Trophoblast cell (in vitro differentiated cells and primary cell): ENCODE measurements around the gene ELN.
A peak's percentile ranks its signal among the peaks of the same experiment; 100 is the strongest.

Experiments used
- DNase-seq, 2 donors: peaks; one replicate each; pipeline ENCODE4 v3.0.0-alpha.2; 2016
- H2AFZ ChIP-seq: 2 replicates; pipeline ENCODE4 v1.6.1; 2013; ENCODE audit warnings: low read length, moderate library complexity, mild to moderate bottlenecking; ENCODE audit not compliant: insufficient read depth, poor library complexity
- H2AK5ac ChIP-seq: 2 replicates; pipeline ENCODE4 v1.6.1; 2013; ENCODE audit warnings: mild to moderate bottlenecking, low read length
- H2BK120ac ChIP-seq: 2 replicates; pipeline ENCODE4 v1.6.1; 2013; ENCODE audit warnings: low read length, mild to moderate bottlenecking, moderate library complexity; ENCODE audit not compliant: insufficient read depth, poor library complexity
- H2BK12ac ChIP-seq: 2 replicates; pipeline ENCODE4 v1.6.1; 2013; ENCODE audit warnings: mild to moderate bottlenecking, low read length, moderate library complexity
- H2BK5ac ChIP-seq: 2 replicates; pipeline ENCODE4 v1.6.1; 2013; ENCODE audit warnings: low read length, low read depth, moderate library complexity, mild to moderate bottlenecking; ENCODE audit not compliant: poor library complexity
- H3K14ac ChIP-seq: 2 replicates; pipeline ENCODE4 v1.6.1; 2013; ENCODE audit warnings: mild to moderate bottlenecking, low read length
- H3K18ac ChIP-seq: 2 replicates; pipeline ENCODE4 v1.6.1; 2013; ENCODE audit warnings: mild to moderate bottlenecking, low read length
- H3K23ac ChIP-seq: 2 replicates; pipeline ENCODE4 v1.6.1; 2013; ENCODE audit warnings: low read length
- H3K27ac ChIP-seq: 2 replicates; pipeline ENCODE4 v1.5.1; 2013; ENCODE audit warnings: low read depth, mild to moderate bottlenecking, inconsistent platforms, low read length, moderate library complexity
- H3K27me3 ChIP-seq: 2 replicates; pipeline ENCODE4 v1.6.1; 2013; ENCODE audit warnings: inconsistent platforms, mild to moderate bottlenecking, low read length, moderate library complexity; ENCODE audit not compliant: insufficient read depth
- H3K36me3 ChIP-seq, 2 experiments: 1 replicate in 1 of 2; 2 replicates in 1 of 2; pipeline ENCODE4 v1.6.1; 2013; ENCODE audit warnings: low read length in 2 of 2, mild to moderate bottlenecking in 2 of 2, moderate library complexity in 1 of 2; ENCODE audit not compliant: insufficient read depth in 2 of 2, control insufficient read depth in 1 of 2
- H3K4ac ChIP-seq: 2 replicates; pipeline ENCODE4 v1.6.1; 2013; ENCODE audit warnings: low read depth, mild to moderate bottlenecking, low read length, moderate library complexity
- H3K4me1 ChIP-seq, 2 experiments: 1 replicate in 1 of 2; 2 replicates in 1 of 2; pipeline ENCODE4 v1.6.1; 2013; ENCODE audit warnings: low read length in 2 of 2, mild to moderate bottlenecking in 2 of 2, moderate library complexity in 1 of 2; ENCODE audit not compliant: insufficient read depth in 2 of 2, control insufficient read depth in 1 of 2
- H3K4me2 ChIP-seq: 2 replicates; pipeline ENCODE4 v1.6.1; 2013; ENCODE audit warnings: inconsistent platforms, mild to moderate bottlenecking, low read length, moderate library complexity
- H3K4me3 ChIP-seq: 2 replicates; pipeline ENCODE4 v1.5.1; 2013; ENCODE audit warnings: mild to moderate bottlenecking, low read depth, low read length, inconsistent platforms
- H3K79me1 ChIP-seq: one replicate; pipeline ENCODE4 v1.6.1; 2013; ENCODE audit warnings: low read length
- H3K79me2 ChIP-seq: 2 replicates; pipeline ENCODE4 v1.6.1; 2013; ENCODE audit warnings: low read length, mild to moderate bottlenecking; ENCODE audit not compliant: control insufficient read depth, insufficient read depth, poor library complexity
- H3K9ac ChIP-seq: 2 replicates; pipeline ENCODE4 v1.6.1; 2013; ENCODE audit warnings: mild to moderate bottlenecking, low read length
- H3K9me3 ChIP-seq: 2 replicates; pipeline ENCODE4 v1.6.1; 2013; ENCODE audit warnings: low read depth, mild to moderate bottlenecking, control low read depth, inconsistent platforms, low read length; ENCODE audit not compliant: insufficient read depth
- H4K12ac ChIP-seq: 2 replicates; pipeline ENCODE4 v1.6.1; 2013; ENCODE audit warnings: low read depth, mild to moderate bottlenecking, low read length, moderate library complexity
- H4K8ac ChIP-seq: 2 replicates; pipeline ENCODE4 v1.6.1; 2013; ENCODE audit warnings: low read depth, mild to moderate bottlenecking, low read length, moderate library complexity
- H4K91ac ChIP-seq: one replicate; pipeline ENCODE4 v1.6.1; 2013; ENCODE audit warnings: low read depth, mild to moderate bottlenecking, low read length, moderate library complexity
- WGBS: extraction: QIAGEN DNeasy Blood & Tissue Kit; methylation state at CpG from one replicate; pipeline ENCODE4 v1.1.7; 2013; ENCODE audit warnings: missing lambda C conversion rate; ENCODE audit not compliant: insufficient read length, insufficient coverage; ENCODE audit errors: extremely low coverage; 5-methylcytosine and 5-hydroxymethylcytosine counted together

ELN gene

DNA sequence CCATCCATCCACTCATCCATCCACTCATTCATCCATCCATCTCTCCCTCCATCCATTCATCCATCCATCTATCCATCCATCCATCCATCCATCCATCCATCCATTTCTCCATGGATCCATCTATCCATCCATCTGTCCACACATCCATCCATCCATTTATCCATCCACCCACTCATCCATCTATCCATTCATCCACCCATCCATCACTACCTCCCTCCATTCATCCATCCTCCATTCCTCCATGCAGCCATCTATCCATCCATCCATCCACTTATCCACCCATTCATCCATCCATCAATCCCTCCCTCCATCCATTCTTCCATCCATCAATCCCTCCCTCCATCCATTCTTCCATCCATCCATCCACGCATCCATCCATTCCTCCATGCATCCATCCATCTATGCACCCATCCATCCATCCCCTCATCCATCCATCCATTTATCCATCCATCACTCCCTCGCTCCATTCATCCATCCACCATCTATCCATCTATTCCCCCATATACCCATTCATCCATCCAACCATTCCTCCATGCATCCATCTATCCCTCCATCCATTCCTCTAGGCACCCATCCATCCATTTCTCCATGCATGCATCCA, 21.1 kb downstream of the ELN start:
- no peak overlapping the region for H4K12ac ChIP-seq

DNA sequence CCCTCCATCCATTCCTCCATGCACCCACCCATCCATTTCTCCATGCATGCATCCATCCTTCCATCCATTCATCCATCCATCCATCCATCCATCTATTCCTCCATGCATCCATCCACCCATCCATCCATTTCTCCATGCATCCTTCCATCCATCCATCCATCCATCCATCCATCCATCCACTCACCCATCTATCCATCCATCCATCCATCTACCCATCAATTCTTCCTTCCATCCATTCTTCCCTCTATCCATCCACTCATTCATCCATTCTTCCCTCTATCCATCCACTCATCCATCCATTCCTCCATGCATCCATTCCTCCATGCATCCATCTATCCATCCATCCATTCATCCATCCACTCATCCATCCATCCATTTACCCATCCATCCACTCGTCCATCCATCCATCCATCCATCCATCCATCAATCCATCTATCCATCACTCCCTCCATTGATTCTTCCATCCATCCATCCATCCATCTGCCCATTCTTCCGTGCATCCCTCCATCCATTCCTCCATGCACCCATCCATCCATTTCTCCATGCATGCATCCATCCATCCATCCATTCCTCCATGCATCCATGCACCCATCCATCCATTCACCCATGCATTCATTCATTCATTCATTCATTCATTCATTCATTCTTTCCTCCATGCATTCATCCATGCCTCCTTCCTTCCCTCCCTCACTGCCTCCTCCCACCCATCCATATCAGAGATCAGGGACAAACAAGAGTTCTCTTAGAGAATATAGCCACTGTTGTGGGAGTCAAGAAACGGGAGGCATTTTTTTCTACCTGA, 22.2 kb downstream of the ELN start:
- H2AFZ ChIP-seq: no peak overlapping the region
- no peak overlapping the region for H4K91ac ChIP-seq
- H3K27ac ChIP-seq: no peak overlapping the region
- H3K14ac ChIP-seq: no peak overlapping the region
- no peak overlapping the region for H4K8ac ChIP-seq
- no peak overlapping the region for H3K4ac ChIP-seq
- H3K9ac ChIP-seq: no peak overlapping the region
- no peak overlapping the region for H3K18ac ChIP-seq
- no peak overlapping the region for H2BK120ac ChIP-seq
- H3K23ac ChIP-seq: no peak overlapping the region
- no peak overlapping the region for H3K4me2 ChIP-seq
- no peak for DNase-seq
- H3K79me2 ChIP-seq: no peaks in the 10 kb centered on the region
- H3K9me3 ChIP-seq: no peaks in the 10 kb centered on the region
- no peaks in the 10 kb centered on the region for H3K36me3 ChIP-seq
- no peak overlapping the region for H3K4me3 ChIP-seq
- no peaks in the 10 kb centered on the region for H3K4me1 ChIP-seq
- no peaks in the 10 kb centered on the region for H3K79me1 ChIP-seq
- no peak overlapping the region for H2BK5ac ChIP-seq
- no peak overlapping the region for H2BK12ac ChIP-seq
- no peak overlapping the region for H4K12ac ChIP-seq
- WGBS: 100% methylated on average over 2 of the region's 3 CpGs
- no peaks in the 10 kb centered on the region for H3K27me3 ChIP-seq
- no peak overlapping the region for H2AK5ac ChIP-seq

More for the DNA sequence above, 21.1 kb downstream of the ELN start:
- DNase-seq: no peak
- no peak overlapping the region for H3K23ac ChIP-seq
- WGBS: 99% methylated on average over 2 of the region's 2 CpGs
- H4K91ac ChIP-seq: no peak overlapping the region
- no peaks in the 10 kb centered on the region for H3K4me1 ChIP-seq
- H3K79me1 ChIP-seq: no peaks in the 10 kb centered on the region
- no peaks in the 10 kb centered on the region for H3K27me3 ChIP-seq
- H3K36me3 ChIP-seq: no peaks in the 10 kb centered on the region
- no peak overlapping the region for H3K4me3 ChIP-seq
- H2BK120ac ChIP-seq: no peak overlapping the region
- H3K9ac ChIP-seq: no peak overlapping the region
- no peak overlapping the region for H4K8ac ChIP-seq
- no peaks in the 10 kb centered on the region for H3K9me3 ChIP-seq
- no peak overlapping the region for H3K18ac ChIP-seq
- H3K4me2 ChIP-seq: no peak overlapping the region
- no peak overlapping the region for H2AFZ ChIP-seq
- no peak overlapping the region for H2BK5ac ChIP-seq
- no peaks in the 10 kb centered on the region for H3K79me2 ChIP-seq
- no peak overlapping the region for H3K14ac ChIP-seq
- H2AK5ac ChIP-seq: no peak overlapping the region
- H2BK12ac ChIP-seq: no peak overlapping the region
- H3K27ac ChIP-seq: no peak overlapping the region
- H3K4ac ChIP-seq: no peak overlapping the region

DNA sequence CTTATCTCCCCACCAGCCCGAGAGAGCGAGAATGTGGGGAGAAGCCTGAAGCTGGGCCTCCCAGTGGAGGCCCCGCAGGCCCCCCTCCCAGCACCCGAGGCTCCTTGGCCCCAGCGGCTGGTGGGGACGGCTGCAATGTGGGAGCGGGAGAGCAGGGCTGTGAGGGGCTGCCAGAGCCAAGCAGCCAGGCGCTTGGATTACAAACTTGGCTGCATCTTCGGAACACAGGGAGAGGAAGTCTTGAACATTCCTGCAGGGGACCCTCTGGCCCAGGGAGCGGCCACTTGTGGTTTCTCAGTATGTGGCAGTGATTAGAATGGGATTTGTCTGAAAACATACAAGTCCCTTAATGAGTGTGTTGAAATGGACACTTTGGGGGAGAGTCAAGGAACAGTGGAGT, 23.2 kb downstream of the ELN start:
- no peak overlapping the region for H3K18ac ChIP-seq
- H2AK5ac ChIP-seq: no peak overlapping the region
- H2AFZ ChIP-seq: no peak overlapping the region
- no peak overlapping the region for H4K12ac ChIP-seq
- H4K8ac ChIP-seq: no peak overlapping the region
- H3K23ac ChIP-seq: no peak overlapping the region
- H3K4me1 ChIP-seq: no peaks in the 10 kb centered on the region
- no peaks in the 10 kb centered on the region for H3K36me3 ChIP-seq
- no peak overlapping the region for H4K91ac ChIP-seq
- no peak overlapping the region for H3K9ac ChIP-seq
- H3K79me2 ChIP-seq: no peaks in the 10 kb centered on the region
- H2BK120ac ChIP-seq: no peak overlapping the region
- no peak overlapping the region for H3K14ac ChIP-seq
- H3K27ac ChIP-seq: no peak overlapping the region
- H3K9me3 ChIP-seq: no peaks in the 10 kb centered on the region
- H2BK12ac ChIP-seq: no peak overlapping the region
- no peak overlapping the region for H3K4ac ChIP-seq
- no CpG with 5 or more reads among the region's 10 CpGs for WGBS
- H2BK5ac ChIP-seq: no peak overlapping the region
- no peak overlapping the region for H3K4me3 ChIP-seq
- DNase-seq: no peak
- no peak overlapping the region for H3K4me2 ChIP-seq
- H3K79me1 ChIP-seq: no peaks in the 10 kb centered on the region
- H3K27me3 ChIP-seq: no peaks in the 10 kb centered on the region

DNA sequence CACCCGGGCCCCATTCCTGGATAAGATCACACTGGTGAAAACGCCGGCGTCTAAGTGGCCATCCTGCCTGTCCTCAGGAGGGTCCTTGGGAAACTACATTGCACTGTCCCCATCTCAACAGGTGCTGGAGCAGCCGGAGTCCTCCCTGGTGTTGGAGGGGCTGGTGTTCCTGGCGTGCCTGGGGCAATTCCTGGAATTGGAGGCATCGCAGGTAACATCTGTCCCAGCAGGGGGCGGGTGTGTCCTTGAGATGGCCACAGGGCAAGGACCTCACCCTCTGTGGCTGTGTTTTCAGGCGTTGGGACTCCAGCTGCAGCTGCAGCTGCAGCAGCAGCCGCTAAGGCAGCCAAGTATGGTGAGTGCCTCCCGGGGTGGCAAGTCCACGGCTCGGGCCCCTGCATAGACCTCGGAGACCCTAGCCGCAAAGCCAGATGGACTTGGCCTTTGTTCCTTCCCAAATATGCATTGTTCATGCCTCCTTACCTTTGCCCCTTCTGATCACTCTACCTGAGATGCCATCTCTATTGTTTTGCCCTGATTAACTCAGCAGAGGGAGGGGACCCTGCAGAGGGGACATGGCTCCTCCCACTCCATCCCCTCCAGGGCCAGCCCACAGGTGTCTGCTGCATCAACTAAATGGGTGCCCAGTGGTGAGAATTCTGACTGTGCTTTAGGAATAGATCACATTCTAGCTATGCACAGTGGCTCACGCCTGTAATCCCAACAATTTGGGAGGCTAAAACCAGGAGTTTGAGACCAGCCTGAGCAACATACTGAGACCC, 23.8 kb downstream of the ELN start:
- Histone ChIP-seq H3K14ac (no peak overlapping the region), H3K9me3 (no peaks in the 10 kb centered on the region), H3K27ac (no peak overlapping the region), H3K4me3 (no peak overlapping the region), H3K4me1 (no peaks in the 10 kb centered on the region), H2BK120ac (no peak overlapping the region), H3K79me1 (no peaks in the 10 kb centered on the region), H4K91ac (no peak overlapping the region), H2AFZ (no peak overlapping the region), H4K12ac (no peak overlapping the region), H2BK5ac (no peak overlapping the region), H3K27me3 (no peaks in the 10 kb centered on the region), H3K36me3 (no peaks in the 10 kb centered on the region), H3K18ac (no peak overlapping the region), H2AK5ac (no peak overlapping the region), H3K4me2 (no peak overlapping the region), H4K8ac (no peak overlapping the region), H3K4ac (no peak overlapping the region), H3K79me2 (no peaks in the 10 kb centered on the region), H3K23ac (no peak overlapping the region), H2BK12ac (no peak overlapping the region), H3K9ac (no peak overlapping the region)
- no CpG with 5 or more reads among the region's 16 CpGs for WGBS
- peak; percentile 62 to 84 for DNase-seq
